GM13976 (cell line): ENCODE measurements around the gene ETFBKMT.

Source experiments
- DNase-seq: peaks from one replicate; pipeline ENCODE4 v3.0.0; 2012; ENCODE audit warnings: low spot score
- in situ Hi-C: fragments of 300-500 bp; cut with MboI; formaldehyde crosslinking; loops from one replicate; pipeline ENCODE4 v1.12.0; 2022; ENCODE audit warnings: low sequenced_read_pairs, mixed read lengths, inconsistent platforms; ENCODE audit not compliant: unreplicated experiment
- TF ChIP-seq, protein P1 (sequence below): IDR thresholded peaks from 2 replicates; pipeline ENCODE4 v1.5.1; 2012; ENCODE audit warnings: borderline replicate concordance, mild to moderate bottlenecking; ENCODE audit not compliant: insufficient read depth; ENCODE audit errors: extremely low read depth, missing control alignments, control extremely low read depth

Gene ETFBKMT

GRCh38 chr12:31722580-31722979 is 63.1 kb downstream of the ETFBKMT start:
- no peak for DNase-seq
- TF ChIP-seq, protein P1, sequence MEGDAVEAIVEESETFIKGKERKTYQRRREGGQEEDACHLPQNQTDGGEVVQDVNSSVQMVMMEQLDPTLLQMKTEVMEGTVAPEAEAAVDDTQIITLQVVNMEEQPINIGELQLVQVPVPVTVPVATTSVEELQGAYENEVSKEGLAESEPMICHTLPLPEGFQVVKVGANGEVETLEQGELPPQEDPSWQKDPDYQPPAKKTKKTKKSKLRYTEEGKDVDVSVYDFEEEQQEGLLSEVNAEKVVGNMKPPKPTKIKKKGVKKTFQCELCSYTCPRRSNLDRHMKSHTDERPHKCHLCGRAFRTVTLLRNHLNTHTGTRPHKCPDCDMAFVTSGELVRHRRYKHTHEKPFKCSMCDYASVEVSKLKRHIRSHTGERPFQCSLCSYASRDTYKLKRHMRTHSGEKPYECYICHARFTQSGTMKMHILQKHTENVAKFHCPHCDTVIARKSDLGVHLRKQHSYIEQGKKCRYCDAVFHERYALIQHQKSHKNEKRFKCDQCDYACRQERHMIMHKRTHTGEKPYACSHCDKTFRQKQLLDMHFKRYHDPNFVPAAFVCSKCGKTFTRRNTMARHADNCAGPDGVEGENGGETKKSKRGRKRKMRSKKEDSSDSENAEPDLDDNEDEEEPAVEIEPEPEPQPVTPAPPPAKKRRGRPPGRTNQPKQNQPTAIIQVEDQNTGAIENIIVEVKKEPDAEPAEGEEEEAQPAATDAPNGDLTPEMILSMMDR: no peak
- in situ Hi-C loops: no loop called here
